Kasumi-1 (cell line): ENCODE results near the gene UBE2O.

Source experiments
- DNase-seq, 2 experiments: peaks; one replicate each; lab custom pipeline; 2025; lab: John Stamatoyannopoulos, UW

Gene UBE2O

GRCh38 chr17:76485569-76485968 lies 32.6 kb upstream of the UBE2O start:
- peak; percentile 12 to 33 for DNase-seq

- DNase-seq: no peak
Measured at GRCh38 chr17:76484228-76484725, 31.3 kb upstream of the UBE2O start.

DNA sequence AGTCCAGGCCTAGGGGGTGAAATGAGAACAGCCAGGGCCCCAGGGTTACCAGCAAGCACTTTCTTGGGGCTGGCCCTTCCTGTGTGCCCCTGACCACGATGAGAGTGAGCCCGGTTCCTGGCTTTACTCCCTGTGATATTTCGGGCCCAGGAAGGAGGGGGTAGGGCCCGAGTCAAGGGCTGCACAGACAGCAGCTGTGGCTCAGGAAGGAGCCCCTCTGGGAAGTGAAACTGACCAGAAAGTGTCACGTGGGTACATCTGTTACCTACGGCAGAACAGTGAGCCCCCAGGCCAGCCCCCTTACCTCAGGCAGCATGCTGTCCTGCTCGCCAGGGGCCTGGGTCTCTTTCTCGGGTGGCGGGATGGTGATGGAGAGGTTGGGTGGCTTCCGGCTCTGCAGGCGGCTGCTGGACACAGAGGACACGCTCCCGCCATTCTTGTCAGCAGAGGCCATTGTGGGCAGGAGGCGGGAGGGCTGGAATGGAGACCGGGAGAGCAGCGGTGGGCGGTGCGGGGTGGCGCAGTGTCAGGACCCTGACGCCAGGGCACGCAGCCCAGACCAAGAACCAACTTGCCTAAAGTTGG lies 28.2 kb upstream of the UBE2O start:
- DNase-seq: peak in 1 of 2 experiments; percentile 67

DNA sequence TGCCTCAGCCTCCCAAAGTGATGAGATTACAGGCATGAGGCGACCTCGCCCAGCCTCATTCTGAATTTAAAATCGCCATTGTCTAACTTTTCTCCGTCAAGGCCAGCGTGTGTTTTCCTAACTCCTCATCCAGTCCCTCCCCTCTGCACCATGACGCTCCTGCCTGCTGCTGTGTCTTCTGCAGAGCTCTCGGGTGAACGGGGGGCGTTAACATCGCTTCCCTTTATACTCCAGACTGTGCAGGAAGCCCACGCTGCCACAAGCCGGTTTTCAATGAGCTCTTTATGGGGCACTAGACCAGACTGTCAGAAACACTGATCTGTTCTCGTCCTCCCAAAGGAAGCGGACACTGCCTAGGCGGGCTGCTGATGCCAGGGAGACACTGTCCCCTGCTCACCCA lies 27.7 kb upstream of the UBE2O start:
- peak; percentile 92 to 97 for DNase-seq

- peak; percentile 56 to 62 for DNase-seq
Measured at GRCh38 chr17:76479515-76480060, 26.6 kb upstream of the UBE2O start.

GRCh38 chr17:76478730-76479514 lies 26.0 kb upstream of the UBE2O start:
- no peak for DNase-seq

DNA sequence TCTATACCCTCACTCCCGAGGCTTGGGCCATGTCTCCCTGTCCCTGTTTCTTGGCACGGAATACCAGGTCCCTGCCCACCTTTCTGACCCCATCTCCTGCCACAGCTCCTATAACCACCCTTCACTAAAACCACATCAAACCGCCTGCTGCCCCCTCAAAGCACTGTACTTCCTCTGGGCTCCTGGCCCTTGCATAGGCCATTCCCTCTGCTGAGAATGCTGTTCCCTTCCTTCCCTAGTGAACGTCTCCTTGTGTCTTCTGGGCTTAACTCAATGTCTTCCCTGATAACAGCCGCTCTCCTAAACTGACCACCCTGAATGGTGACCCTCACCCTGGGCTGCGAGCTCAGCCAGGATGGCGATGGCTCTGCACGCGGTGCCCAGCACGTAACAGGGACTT lies 25.1 kb upstream of the UBE2O start:
- DNase-seq: no peak

DNA sequence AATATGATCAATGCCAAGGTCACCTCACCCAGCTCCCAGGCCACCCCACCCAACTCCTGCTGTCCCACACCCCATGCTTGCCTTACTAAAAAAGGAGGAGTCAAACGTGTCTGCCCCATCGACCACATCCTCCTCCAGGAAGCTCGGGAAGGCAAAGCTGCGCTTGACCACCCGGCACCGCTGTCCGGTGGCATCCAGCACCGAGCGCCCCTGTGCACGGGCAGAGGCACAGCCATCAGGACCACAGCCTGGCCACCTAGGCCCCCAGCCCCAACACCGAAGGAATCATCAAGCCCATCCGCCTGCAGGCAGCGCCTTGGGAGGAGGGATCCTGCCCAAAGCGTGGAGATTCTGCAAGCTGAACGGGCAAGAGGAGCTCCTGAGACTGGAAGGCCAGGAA lies 24.6 kb upstream of the UBE2O start:
- DNase-seq: no peak

- no peak for DNase-seq
Measured at GRCh38 chr17:76476736-76477135, 23.8 kb upstream of the UBE2O start.

DNA sequence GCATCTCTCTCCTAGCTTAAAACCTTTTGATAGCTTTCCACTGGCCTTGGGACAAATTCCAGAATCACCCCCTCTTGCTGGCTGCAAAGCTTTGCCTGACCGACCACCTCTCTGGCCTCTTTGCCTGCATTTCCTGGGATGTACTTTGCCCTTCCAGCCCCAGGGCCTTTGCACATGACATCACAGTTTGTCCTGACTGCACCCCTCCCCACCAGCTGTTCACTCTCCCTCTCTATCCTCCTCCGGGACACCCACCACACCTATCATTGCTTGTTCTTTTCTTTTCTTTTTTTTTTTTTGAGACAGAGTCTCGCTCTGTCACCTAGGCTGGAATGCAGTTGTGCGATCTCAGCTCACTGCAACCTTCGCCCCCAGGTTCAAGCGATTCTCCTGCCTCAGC lies 22.4 kb upstream of the UBE2O start:
- DNase-seq: no peak

GRCh38 chr17:76474894-76475293 lies 21.9 kb upstream of the UBE2O start:
- DNase-seq: no peak

GRCh38 chr17:76474238-76474637 lies 21.3 kb upstream of the UBE2O start:
- no peak for DNase-seq

- DNase-seq: peak; percentile 37
Measured at GRCh38 chr17:76473541-76473985, 20.6 kb upstream of the UBE2O start.

DNA sequence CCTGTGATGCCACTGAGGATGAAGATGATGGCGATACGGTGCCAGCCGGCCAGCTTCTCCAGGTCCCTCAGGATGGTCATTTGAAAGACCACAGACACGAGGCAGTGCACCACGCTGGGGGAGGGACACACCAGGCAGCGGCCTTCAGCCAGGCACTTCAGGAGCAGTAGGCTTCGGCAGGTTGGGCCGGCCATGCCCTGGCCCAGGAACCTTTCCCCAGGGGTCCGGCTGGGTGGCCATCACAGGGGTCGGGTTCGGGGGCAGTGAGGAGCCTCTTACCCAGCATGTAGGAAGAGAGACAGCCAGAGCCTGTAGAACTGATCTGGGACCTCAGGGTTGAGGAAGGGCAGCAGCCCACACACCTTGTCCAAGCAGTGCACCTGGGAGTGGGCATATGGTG lies 19.8 kb upstream of the UBE2O start:
- DNase-seq: no peak

GRCh38 chr17:76472258-76472645 lies 19.3 kb upstream of the UBE2O start:
- no peak for DNase-seq

DNA sequence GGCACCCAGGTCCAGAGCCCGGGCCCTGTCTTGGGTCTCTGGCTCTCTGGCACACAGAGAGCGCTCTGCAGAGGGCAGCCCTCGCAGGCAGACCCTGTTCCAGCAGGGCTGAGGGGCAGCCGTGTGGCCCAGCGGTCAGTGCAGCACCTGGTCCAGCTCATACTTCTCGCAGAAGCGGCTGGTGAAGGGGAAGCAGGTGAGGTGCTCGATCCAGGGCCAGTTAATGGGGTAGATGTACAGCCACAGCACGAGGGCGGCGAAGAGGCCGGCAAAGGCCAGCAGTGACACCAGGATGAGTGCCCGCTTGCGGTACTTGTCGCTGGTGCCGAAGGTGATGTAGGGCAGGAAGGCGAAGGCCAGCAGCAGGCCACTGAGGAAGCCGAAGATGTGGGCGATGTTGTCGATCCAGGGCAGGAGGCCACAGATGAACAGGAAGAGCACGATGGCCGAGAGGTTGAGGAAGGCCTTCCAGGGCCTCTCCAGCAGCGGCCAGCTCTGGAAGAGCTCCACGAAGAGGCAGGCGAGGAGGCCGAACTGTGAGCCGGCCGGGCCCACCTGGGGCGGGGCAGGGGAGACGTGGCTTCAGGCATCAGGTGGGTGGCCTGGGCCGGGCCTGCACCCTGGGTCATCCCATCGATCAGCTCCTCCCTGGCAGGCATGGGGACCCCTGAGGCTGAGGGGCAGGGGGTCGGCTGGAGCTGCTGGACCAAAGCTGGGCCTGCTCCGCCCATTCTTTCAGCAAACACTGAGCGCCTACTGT lies 18.7 kb upstream of the UBE2O start:
- DNase-seq: no peak

GRCh38 chr17:76469991-76470739 lies 17.2 kb upstream of the UBE2O start:
- DNase-seq: no peak

DNA sequence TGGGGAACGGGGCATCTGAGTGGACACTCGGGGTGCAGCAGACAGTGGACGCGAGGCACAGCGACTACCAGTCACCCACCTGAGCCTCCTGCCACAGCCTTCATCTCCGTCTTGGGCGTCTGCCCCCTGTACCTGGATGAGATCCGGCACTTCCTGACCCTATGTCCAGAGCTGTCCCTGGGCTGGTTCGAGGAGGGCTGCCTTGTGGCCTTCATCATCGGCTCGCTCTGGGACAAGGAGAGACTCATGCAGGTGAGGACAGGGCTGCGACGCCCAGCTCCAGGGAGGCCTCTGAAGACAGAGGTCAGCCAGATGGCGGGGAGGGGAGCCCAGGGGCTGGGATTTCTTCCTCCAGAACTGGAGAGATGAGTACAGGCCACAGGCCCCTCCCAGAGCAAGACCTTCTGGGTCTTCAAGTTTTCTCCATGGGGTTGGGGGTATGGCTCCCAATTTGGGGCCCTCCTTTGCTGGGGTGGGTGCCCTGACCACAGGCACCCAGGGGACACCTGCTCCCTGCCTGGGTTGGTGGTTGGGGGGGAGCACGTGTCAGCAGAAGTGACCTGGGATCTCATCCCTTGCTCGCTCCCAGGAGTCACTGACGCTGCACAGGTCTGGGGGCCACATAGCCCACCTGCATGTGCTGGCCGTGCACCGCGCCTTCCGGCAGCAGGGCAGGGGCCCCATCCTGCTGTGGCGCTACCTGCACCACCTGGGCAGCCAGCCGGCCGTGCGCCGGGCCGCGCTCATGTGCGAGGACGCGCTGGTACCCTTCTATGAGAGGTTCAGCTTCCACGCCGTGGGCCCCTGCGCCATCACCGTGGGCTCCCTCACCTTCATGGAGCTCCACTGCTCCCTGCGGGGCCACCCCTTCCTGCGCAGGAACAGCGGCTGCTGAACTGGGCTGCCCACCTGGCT lies 16.4 kb upstream of the UBE2O start:
- DNase-seq: no peak

- no peak for DNase-seq
Measured at GRCh38 chr17:76468634-76469010, 15.7 kb upstream of the UBE2O start.

- DNase-seq: no peak
Measured at GRCh38 chr17:76467809-76468633, 15.1 kb upstream of the UBE2O start.
